NAMALWA (cell line): ENCODE measurements around the gene EPHB6.

Experiments
- DNase-seq: peaks from one replicate; pipeline ENCODE4 v3.0.0-alpha.2; 2015; ENCODE audit warnings: low spot score

Gene EPHB6

GRCh38 chr7:142835487-142835886, 19.4 kb upstream of the EPHB6 start:
- DNase-seq, result no peak

- DNase-seq, result no peak
These were observed 18.4 kb upstream of the EPHB6 start for GRCh38 chr7:142836426-142836825.

- no peak for DNase-seq
These were observed 16.2 kb upstream of the EPHB6 start for GRCh38 chr7:142838461-142839213.

GRCh38 chr7:142842251-142842766, 12.6 kb upstream of the EPHB6 start:
- DNase-seq, result no peak

GRCh38 chr7:142847353-142847752, 7.5 kb upstream of the EPHB6 start:
- no peak for DNase-seq

GRCh38 chr7:142851269-142851668, 3.6 kb upstream of the EPHB6 start:
- DNase-seq, result no peak

GRCh38 chr7:142851919-142852318, 3.0 kb upstream of the EPHB6 start:
- DNase-seq, result no peak

GRCh38 chr7:142853739-142854371, 1.0 kb upstream of the EPHB6 start:
- peak; percentile 94 for DNase-seq

GRCh38 chr7:142855114-142855743, 353 bp downstream of the EPHB6 start:
- DNase-seq, result peak; percentile 54

GRCh38 chr7:142855756-142856564, 1.1 kb downstream of the EPHB6 start:
- no peak for DNase-seq

- DNase-seq, result no peak
These were observed 1.8 kb downstream of the EPHB6 start for GRCh38 chr7:142856565-142857245.

- no peak for DNase-seq
These were observed 2.7 kb downstream of the EPHB6 start for GRCh38 chr7:142857625-142858024.

GRCh38 chr7:142859411-142859810, 4.5 kb downstream of the EPHB6 start:
- DNase-seq, result no peak

GRCh38 chr7:142859829-142860228, 5.0 kb downstream of the EPHB6 start:
- no peak for DNase-seq

- no peak for DNase-seq
These were observed 6.1 kb downstream of the EPHB6 start for GRCh38 chr7:142860968-142861367.

GRCh38 chr7:142862351-142862750, 7.5 kb downstream of the EPHB6 start:
- no peak for DNase-seq

GRCh38 chr7:142862786-142863400, 8.0 kb downstream of the EPHB6 start:
- DNase-seq, result no peak

- DNase-seq, result no peak
These were observed 9.2 kb downstream of the EPHB6 start for GRCh38 chr7:142863891-142864685.

GRCh38 chr7:142864980-142865747, 10.3 kb downstream of the EPHB6 start:
- no peak for DNase-seq

- no peak for DNase-seq
These were observed 10.9 kb downstream of the EPHB6 start for GRCh38 chr7:142865766-142866165.
